HG02678 (cell line): ENCODE results near the gene RPTOR.

Source experiments
- ATAC-seq: cut with Tn5 transposase; IDR thresholded peaks from one replicate; pipeline ENCODE4 v1.9.1; 2021; ENCODE audit warnings: mild to moderate bottlenecking, moderate library complexity; ENCODE audit not compliant: unreplicated experiment

RPTOR gene

GRCh38 chr17:80712606-80713005, 168.0 kb downstream of the RPTOR start:
- no peak for ATAC-seq

GRCh38 chr17:80716986-80717719, 172.5 kb downstream of the RPTOR start:
- no peak for ATAC-seq

GRCh38 chr17:80717720-80718083, 173.1 kb downstream of the RPTOR start:
- ATAC-seq, result no peak

GRCh38 chr17:80718428-80718827, 173.8 kb downstream of the RPTOR start:
- no peak for ATAC-seq

- no peak for ATAC-seq
Measured at GRCh38 chr17:80719449-80719848, 174.8 kb downstream of the RPTOR start.

- ATAC-seq, result no peak
Measured at GRCh38 chr17:80720610-80721577, 176.3 kb downstream of the RPTOR start.

- ATAC-seq, result no peak
Measured at GRCh38 chr17:80722661-80723060, 178.0 kb downstream of the RPTOR start.

GRCh38 chr17:80724775-80725266, 180.2 kb downstream of the RPTOR start:
- no peak for ATAC-seq

GRCh38 chr17:80725517-80725916, 180.9 kb downstream of the RPTOR start:
- ATAC-seq, result no peak

GRCh38 chr17:80726558-80727408, 182.1 kb downstream of the RPTOR start:
- ATAC-seq, result no peak

- no peak for ATAC-seq
Measured at GRCh38 chr17:80727409-80727755, 182.7 kb downstream of the RPTOR start.

- no peak for ATAC-seq
Measured at GRCh38 chr17:80729016-80729415, 184.4 kb downstream of the RPTOR start.

GRCh38 chr17:80729761-80730160, 185.1 kb downstream of the RPTOR start:
- ATAC-seq, result no peak

GRCh38 chr17:80730739-80731138, 186.1 kb downstream of the RPTOR start:
- no peak for ATAC-seq

- no peak for ATAC-seq
Measured at GRCh38 chr17:80731323-80731722, 186.7 kb downstream of the RPTOR start.

- ATAC-seq, result no peak
Measured at GRCh38 chr17:80732268-80732667, 187.6 kb downstream of the RPTOR start.

- peak; percentile 81 for ATAC-seq
Measured at GRCh38 chr17:80737106-80738019, 192.7 kb downstream of the RPTOR start.

- ATAC-seq, result no peak
Measured at GRCh38 chr17:80738020-80738808, 193.6 kb downstream of the RPTOR start.
